ENCODE results near the gene ZNF45. TPM values are rescaled to one million over a fixed set of nuclear protein-coding genes. Genes with fewer than 3 reads are reported as not detected.
A peak's percentile ranks its signal among the peaks of the same experiment; 100 is the strongest.

ZNF45 gene
- polyA plus RNA-seq, 1 experiment: 8.8 TPM

GRCh38 chr19:43941209-43941608 is 6.1 kb upstream of the ZNF45 start:
- TF ChIP-seq CTCF (IDR thresholded peaks at IDR 0.05; ENCODE audit: insufficient read depth, low read depth, low read length): no peak
- H3K27me3 ChIP-seq (ENCODE audit: control insufficient read depth, insufficient read depth, low read length): no peaks in the 10 kb centered on the region; the same call in 1 of the 2 replicates
- no peak for DNase-seq (ENCODE audit: low read depth)
- CTCF ChIA-PET: no interaction called here
- POLR2A ChIA-PET: no interaction called here
- H3K36me3 ChIP-seq (ENCODE audit: control insufficient read depth, insufficient read depth, low read length): no peaks in the 10 kb centered on the region
- H3K4me3 ChIP-seq (ENCODE audit: low read depth, low read length): no peak overlapping the region

DNA sequence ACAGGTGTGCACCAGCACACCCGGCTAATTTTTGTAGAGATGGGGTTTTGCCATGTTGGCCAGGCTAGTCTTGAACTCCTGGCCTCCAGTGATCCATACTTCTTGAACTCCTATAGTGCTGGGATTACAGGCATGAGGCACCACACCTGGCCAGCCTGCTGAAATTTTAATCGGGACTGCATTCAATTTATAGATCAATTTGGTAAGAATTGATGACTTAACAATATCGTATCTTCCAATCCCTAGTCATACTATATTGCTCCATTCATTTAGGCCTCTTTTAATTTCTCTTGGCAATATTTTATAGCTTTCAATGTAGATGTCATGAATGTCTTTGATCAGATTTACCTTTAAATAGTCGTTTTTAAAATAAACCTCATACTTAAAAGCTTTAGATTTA is 5.6 kb upstream of the ZNF45 start:
- Histone ChIP-seq H3K4me3 (ENCODE audit: low read depth, low read length) (no peak overlapping the region), H3K36me3 (ENCODE audit: control insufficient read depth, insufficient read depth, low read length) (no peaks in the 10 kb centered on the region), H3K27me3 (ENCODE audit: control insufficient read depth, insufficient read depth, low read length) (no peaks in the 10 kb centered on the region; the same call in 1 of the 2 replicates)
- DNase-seq (ENCODE audit: low read depth): no peak
- POLR2A ChIA-PET: interaction anchor here (0.7 kb wide), 1 partner anchor 297 kb away, joined by 5 read pairs; no protein-coding TSS in a partner anchor
- TF ChIP-seq CTCF (IDR thresholded peaks at IDR 0.05; ENCODE audit: insufficient read depth, low read depth, low read length): no peak
- CTCF ChIA-PET: no interaction called here

DNA sequence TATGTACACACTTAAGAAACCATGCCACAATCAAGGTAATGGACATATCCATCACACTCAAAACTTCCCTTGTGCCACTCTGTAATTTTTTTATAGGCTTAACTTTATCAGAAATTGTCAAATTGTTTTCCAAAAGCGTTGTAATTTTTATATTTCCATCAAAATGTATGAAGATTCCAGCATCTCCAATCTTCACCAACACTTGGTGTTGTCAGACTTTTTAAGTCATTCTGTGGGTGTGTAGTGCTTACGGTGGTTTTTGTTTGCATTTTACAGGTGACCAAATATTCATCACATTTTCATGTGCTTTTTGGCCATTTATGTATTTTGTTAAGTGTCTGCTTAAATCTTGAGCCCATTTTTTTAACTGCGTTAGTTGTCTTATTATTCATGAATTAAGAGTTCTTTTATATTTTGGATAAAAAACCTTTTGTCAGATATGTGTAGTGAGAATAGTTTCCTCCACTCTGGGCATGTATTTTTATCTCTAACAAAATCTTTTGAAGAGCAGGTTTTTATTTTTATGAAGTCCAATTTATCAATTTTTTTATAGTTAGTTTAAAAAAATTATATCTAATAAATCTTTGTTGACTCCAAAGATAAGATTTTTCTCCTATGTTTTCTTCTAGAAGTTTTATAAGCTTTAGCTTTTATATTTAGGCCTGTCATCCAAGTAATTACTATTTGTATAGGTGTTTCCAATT is 4.6 kb upstream of the ZNF45 start:
- H3K27me3 ChIP-seq (ENCODE audit: control insufficient read depth, insufficient read depth, low read length): no peaks in the 10 kb centered on the region; the same call in 1 of the 2 replicates
- POLR2A ChIA-PET: no interaction called here
- DNase-seq (ENCODE audit: low read depth): no peak
- H3K36me3 ChIP-seq (ENCODE audit: control insufficient read depth, insufficient read depth, low read length): no peaks in the 10 kb centered on the region
- CTCF ChIA-PET: no interaction called here
- no peak for TF ChIP-seq CTCF (IDR thresholded peaks at IDR 0.05; ENCODE audit: insufficient read depth, low read depth, low read length)
- H3K4me3 ChIP-seq (ENCODE audit: low read depth, low read length): no peak overlapping the region

DNA sequence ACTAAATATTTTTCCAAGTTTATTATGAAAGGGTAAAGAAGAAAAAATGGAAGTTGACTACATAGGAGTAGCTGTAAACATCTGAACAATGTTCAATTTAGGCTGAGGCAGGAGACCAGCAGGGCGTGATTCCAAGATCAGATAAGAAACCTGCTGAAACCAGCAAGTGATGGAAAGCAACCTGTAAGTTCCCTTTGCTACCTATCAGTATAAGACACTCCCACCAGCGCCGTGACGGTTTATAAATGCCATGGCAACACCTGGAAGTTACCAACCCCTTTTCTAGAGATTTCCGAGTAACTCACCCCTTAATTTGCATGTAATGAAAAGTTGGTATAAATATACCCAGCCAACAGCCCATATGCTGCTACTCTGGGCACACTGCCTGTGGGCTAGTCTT is 1.1 kb upstream of the ZNF45 start:
- no peak for TF ChIP-seq CTCF (IDR thresholded peaks at IDR 0.05; ENCODE audit: insufficient read depth, low read depth, low read length)
- Histone ChIP-seq H3K27me3 (ENCODE audit: control insufficient read depth, insufficient read depth, low read length) (no peaks in the 10 kb centered on the region), H3K36me3 (ENCODE audit: control insufficient read depth, insufficient read depth, low read length) (peaks cover 1% of the 10 kb centered on the region; the same call in 1 of the 2 replicates), H3K4me3 (ENCODE audit: low read depth, low read length) (no peak overlapping the region)
- CTCF ChIA-PET: interaction anchor here (1.6 kb wide), 1 partner anchor 12 kb away, joined by 7 read pairs; no protein-coding TSS in a partner anchor
- DNase-seq (ENCODE audit: low read depth): no peak
- POLR2A ChIA-PET: no interaction called here

GRCh38 chr19:43934055-43934984 is 762 bp downstream of the ZNF45 start:
- Histone ChIP-seq H3K27me3 (ENCODE audit: control insufficient read depth, insufficient read depth, low read length) (no peaks in the 10 kb centered on the region), H3K4me3 (ENCODE audit: low read depth, low read length) (peak overlapping the region; percentile 77), H3K36me3 (ENCODE audit: control insufficient read depth, insufficient read depth, low read length) (peaks cover 7% of the 10 kb centered on the region)
- ChIA-PET POLR2A (no interaction called here), CTCF (interaction anchor here (1.0 to 1.6 kb wide), 4 partner anchors 10 to 45 kb away, joined by 3 to 7 read pairs (median 4); partner anchors contain the start of gene ZNF221)
- no peak for TF ChIP-seq CTCF (IDR thresholded peaks at IDR 0.05; ENCODE audit: insufficient read depth, low read depth, low read length)
- DNase-seq (ENCODE audit: low read depth): no peak
